A673 (cell line): Measurements from ENCODE around the gene NEDD8.

Source experiments
- CTCF ChIP-seq: fragments of 300-800, 200-600 bp; sonication (generic); conservative IDR thresholded peaks from 2 replicates; pipeline ENCODE4 v1.5.1; 2017; ENCODE audit warnings: low read depth, mild to moderate bottlenecking, antibody characterized with exemption, low read length, moderate library complexity, mixed read lengths
- EZH2 ChIP-seq: fragments of 200-600 bp; sonication (generic); IDR thresholded peaks from 2 replicates; pipeline ENCODE4 v1.6.1; 2017; ENCODE audit warnings: borderline replicate concordance, low read depth, mild to moderate bottlenecking, mixed read lengths, antibody characterized with exemption, low read length; ENCODE audit not compliant: poor library complexity, severe bottlenecking

- TF ChIP-seq CTCF (no peak), EZH2 (no peak)
These were observed 64.6 kb downstream of the NEDD8 start for GRCh38 chr14:24167469-24168114.
